ENCODE measurements around the gene ATL1.

The ATL1 gene

DNA sequence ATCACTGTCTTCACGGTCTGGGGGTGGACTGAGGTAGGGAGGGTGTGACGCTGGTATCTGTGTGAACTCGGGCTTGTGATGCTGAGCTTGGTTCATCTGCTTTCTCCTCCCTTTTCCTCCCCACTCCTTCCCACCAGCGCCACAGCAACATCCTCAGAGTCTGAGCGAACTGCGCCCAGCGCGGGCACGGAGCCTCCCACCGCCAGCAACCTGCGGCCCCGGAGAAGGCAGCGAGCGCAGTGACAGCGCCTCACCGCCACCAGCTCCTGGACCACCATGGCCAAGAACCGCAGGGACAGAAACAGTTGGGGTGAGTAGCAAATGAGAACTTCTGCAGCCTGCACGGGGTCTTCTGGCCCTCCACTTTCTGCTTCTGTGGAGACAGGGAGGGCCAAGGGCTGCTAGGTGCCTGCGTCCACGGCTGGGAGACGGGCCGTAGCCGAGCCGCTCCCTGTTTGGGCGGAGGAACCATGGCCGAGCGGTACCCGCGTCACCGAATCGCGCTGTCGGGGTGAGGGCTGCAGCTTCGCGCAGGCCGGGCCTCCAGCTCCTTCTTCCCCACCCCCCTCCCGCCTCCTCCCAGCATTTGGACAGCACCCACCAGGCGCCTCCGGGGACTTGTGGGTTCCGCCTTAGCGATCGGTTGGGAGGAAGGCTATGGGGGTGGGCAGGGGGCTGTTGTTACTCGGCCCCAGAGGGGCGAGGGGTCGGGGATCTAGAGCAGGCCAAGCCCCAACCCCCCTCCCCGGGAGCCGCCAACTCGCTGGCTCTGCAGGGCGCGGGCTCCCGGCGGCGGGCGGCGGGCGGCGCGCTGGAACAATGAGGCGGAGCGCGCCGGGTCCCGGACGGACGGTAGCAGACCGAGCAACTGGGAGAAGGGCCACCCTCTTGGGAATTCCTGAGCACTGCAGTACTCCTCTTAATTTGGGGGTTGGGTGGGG, at the start of gene ATL1:
TSS of gene ATL1 (plus strand) at position 156 of the 941 bp plus-strand sequence. CDS start at position 277, 121 bp downstream.
- peak; percentile 93 for DNase-seq

DNA sequence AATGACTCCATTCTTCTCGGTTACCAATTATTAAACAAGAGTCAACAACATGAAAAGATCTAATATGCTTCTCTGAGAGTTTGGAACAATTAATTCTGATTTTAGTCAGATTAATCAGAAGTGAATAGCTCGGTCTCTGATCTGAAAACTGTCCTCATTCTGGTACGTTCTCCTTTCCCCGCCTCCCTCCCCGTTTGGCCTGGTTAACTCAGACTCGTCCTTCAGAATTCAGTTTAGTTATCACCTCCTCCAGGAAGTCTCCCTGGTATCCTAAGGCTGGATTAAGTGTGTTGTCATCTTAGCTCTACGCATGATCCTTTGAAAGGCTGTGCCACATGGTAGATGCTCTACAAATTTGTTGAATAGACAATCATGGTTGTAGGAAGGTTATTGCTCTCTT, 49.8 kb upstream of the ATL1 start:
- no peak for DNase-seq

DNA sequence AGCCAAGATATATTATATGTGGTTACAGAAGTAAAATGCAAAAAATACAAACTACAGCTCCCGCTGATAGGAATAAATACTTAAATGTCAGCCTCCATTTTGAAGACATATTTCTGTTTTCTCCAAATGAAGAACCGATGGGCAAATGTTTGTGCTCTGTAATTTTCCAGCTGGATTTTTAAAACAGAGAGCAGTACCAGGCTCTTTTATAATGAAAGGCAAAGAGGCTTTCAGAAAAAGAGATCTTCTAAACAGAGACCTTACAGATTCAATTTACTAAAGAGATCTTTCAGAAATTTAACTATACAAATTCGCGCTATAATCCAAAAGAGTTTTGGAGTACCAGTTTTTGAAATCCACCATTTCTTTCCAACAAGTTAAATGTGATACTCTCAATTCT, 47.5 kb upstream of the ATL1 start:
- no peak for DNase-seq

DNA sequence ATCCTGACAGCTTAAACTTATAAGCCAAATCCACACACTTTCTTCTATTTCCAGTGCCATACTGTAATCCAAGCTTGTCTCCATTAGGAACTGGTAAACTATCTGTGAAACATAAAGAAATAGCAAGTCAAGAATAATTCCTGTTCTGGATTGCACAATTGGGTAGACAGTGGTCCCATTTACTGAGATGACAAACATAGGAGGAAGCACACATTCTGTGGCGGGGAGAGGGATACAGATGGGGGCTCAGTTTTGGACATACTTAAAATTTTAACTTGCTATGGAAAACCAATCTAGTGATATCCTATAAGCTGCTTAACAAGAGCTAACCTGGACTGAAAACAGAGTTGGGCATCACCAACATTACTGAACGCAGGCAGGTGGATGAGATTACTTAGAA, 43.9 kb upstream of the ATL1 start:
- no peak for DNase-seq

DNA sequence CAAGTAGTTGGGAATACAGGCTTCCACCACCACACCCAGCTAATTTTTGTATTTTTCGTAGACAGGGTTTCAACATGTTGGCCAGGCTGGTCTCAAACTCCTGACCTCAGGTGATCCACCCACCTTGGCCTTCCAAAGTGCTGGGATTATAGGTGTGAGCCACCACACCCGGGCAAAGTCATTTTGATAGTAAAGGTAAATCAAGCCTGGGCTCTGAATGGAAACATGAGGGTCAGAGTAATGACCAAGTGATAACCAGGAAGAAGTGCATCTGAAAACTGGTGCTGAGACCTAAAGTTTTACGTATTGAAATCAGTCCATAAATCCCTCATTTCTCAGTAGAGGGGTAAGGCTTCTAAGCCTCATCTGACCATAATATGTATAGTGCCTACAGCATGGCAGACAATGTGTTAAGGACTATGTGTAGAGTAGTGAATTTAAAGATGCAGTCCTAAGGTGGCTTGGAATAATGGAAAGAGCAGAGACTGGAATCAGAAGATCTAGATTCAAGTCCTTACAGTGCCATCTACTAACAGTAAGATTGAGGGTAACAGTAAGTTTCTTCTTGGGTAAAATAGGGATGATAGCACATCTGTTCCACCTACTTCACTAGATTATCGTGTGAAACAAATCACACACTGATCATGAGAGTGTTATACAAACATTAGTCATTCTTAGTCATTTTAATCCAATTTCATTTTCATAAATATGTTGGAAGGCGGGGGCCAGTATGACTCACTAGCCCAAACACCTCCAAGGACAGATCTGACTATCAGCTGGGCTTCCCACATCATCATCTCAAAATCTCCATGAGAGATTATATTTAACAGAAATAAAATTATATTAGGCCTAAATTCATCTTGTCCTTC, 38.8 kb upstream of the ATL1 start:
- DNase-seq = no peak

DNA sequence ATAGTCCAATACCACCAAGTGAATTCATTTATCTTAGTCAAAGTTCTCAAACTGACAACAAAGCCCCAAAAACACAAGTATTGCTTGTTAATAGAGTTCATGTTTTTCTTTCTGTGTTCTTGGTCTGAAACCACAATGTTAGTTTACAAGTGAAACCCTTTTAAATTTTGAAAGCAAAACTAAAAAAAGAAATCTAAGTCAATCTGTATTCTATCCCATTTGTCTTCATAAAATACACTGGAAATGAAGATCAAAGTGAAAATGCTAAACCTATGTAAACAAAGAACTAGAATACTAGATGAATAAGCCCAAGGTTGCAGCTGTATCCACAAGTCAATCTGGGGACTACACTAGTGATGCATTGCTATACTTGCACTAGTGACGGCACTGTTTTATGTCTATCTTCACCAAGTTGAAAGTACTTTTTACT, 38.0 kb upstream of the ATL1 start:
- DNase-seq = no peak

DNA sequence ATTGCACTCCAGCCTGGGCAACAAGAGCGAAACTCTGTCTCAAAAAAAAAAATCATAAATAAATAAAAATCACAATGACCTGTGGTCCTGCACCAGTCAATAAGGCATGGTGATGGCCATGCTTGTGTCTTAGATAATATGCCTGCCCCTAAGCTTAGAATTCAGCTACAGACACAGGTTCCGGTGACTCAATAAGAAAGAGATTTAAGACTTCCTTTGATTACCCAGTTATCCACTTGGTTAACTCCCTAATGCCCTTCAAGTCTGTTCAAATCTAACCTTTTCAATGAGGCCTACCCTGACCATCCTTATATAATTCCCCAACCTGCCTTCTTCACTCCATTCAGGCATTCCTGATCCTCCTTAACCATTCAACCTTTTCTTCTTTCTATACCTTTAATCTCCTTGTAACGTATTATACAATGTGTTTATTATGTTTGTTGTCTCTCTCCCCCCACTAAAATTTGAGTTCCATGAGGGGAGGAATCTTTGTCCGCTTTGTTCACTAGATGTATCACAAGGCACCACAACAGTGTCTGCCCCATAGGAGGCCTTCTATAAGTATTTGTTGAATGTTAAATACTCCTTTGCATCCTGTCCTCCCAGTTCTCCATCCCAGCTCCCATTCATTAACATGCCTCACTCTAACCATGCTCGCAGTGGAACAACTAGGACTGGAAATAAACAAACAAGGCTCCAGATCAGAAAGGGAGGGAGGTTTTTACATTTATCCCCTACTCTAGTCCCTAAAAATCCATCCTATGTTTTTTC, 36.5 kb upstream of the ATL1 start:
- no peak for DNase-seq

DNA sequence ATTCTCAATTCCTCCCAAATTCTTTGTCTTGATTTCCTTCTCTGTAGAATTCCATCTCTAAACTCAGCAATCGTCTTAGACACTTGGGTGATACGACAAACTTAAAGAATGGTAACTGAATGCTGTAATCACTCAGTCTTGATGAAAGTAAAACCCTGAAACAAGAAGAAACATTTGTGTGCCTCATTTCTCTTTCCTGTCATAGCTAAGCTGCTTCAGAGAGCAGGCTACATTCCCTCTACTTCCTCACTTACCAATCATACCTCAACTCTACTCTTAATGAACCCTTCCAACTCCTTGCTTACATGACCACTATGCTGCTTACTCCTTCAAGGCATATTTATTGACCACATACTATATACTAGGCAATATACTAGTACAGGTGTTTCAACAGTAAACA, 35.9 kb upstream of the ATL1 start:
- no peak for DNase-seq

DNA sequence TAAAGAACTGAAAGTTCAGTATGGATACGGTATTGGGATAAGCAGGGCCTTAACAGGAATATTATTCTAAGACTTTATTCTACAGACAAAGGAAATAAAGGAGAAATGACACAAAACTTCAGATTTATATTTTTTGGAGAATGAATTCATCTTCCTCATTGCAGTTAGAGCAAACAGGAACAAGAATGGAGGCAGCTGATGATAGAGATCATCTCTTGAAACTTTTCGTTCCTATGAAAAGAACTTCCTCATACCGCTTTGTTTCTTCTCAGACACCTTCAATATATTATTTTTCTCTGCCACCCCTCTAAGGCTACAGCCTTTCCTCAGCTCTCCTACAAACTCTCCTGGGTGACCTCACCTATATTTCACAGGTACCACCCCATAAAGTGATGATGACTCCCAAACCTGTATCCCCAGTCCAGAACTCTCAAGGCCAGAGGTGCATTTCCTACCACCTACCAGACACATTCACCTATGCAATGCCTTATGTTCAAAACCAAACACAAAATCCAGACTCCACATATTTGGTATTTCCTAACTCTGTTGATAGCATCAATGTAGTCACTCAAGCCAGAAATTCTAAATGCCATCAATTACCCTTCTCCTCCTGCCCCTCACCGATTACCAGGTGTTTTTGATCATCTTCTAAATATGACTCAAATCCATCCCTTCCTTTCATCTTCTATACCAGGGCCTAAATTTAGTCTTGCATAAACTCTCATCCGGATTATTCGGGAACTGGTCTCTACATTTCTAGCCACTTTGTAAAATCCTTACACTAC, 35.0 kb upstream of the ATL1 start:
- DNase-seq = no peak

DNA sequence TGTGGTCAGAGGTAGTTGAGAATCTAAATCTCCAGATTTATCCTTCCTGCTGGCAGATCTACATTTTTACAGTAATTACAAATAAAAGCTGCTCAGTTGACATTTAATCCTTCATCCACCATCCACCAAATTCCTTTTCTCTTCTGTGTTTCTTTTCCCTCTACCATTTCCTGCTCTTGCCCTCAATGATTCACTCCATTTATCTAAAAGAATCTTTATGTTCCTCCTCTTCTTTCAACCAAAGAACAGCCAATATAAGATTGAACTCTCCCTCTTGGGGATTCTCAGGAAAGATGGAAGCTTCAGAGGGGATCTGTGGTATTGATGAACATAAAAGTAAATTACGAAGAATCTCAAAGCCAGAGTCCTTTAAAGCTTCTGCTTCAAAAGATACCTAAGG, 31.9 kb upstream of the ATL1 start:
- no peak for DNase-seq

DNA sequence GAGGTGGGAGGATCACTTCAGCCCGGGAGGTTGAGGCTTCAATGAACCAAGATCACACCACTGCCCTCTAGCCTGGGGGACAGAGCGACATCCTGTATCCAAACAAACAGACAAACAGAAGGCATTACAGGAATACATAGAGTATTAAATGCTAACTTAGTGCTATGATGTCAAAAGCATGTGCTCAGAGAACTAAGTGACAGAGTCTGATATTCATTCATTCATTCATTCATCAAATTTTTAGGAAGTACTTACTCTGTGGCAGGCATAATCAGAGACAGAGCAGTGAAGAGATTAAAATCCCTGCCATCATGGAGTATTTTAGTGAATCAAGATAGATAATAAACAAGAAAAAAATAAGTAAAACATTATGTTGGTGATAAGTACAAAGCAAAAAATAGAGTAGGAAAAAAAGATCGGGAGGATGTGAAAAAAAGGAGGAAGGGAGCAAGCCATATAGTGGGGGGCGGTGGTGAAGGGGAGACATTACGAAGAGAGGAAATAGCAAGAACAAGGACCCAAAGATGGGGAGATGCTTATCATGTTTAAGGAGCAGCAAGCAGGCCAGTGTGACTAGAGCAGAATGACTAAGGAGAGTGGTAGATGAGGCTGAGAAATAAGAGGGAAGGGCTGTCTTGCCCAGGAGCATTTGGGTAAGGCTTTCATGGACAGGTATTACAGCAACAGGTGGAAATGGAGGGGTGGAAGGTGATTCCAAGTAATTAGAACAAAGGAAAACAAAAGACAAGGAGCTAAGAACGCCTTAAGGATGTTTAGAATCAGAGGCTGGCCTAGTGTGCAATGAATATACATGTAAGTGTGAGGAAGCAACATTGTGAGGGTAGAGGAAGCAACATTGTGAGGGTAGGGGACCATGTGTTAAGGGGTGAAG, 30.4 kb upstream of the ATL1 start:
- no peak for DNase-seq

DNA sequence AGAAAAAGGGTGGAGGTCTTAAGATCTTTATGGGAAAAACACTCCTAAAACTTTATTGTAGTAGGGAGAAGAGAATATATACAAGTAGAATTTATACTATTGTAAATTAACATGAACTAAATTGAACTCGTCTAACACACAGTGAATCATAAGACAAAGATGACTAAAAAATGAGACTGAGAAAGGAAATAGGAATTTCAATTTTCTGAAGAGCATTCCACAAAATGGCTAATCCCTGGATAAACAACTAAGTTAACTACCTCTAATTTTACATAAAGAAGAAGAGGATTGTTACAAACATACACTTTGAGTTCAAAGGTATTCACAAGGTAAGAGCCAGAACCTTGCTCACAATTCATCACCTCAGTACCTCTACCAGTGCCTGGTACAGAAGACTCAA, 29.6 kb upstream of the ATL1 start:
- DNase-seq = no peak

DNA sequence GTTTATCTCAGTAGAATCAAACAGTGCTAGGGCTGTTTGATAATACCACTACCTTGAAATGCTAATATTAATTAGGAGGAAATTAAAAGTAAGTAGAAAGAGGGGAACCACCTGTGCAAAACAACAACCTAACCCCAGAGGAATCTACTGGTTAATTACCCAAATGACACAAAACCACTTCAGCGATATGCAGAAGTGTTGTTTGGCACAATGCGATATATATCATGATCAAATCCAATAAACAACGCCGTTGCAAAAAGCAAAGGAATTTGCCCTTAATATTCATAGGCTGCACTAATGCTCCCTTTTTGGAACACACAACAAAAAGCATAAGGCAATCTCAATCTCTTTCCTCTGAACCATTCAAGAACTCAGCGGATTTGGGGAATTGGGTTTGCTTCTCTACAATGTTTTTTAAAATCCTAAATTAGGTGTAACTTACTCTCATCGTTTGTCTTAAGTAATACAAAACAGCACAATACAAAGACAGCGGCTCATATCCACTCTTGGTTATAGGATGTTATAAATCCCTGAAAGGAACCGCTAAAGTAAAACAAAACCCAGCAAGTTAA, 29.1 kb upstream of the ATL1 start:
- no peak for DNase-seq

DNA sequence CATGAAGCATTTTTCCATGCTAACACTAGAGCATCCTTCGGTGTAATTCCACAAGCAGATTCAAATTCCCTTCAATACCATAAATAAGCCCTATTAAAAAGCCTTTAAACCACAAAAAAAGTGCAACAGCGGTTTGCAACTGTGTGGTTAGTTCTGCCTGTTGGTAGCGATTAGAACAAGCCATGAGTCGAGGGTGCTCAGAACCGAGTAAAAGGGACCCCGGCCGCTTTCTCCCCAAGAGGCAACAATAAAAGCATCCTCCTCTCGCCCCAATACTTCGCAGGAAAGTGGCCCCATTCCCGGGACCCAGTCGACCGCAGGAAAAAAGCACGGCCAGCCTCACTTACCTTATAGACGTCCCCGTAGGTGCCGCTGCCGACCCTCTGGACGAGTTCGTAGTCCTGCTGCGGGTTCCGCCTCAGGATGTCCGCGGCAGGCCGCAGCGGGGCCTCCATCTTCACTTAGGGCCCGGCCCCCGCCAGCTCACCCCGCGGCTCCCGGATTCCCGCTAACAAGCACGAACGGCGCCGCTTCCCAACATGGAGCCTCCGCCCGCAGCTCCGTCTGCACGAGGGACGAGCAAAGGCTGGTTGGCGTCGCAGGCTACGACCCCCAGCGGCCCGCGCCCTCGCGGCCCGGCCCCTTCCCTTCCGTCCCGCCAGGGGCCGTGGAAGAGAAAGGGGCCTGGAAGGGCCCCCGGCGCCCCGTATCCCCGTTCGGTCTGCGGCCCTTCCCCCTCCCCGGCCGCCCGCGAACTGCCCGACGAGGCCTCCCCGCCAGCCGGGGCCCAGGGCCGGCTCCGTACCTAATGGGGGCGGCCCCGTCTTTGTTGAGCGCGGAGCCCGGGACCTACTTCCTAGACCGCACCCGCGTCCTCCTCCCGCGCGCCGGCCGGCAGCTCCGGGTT, 28.1 kb upstream of the ATL1 start:
- DNase-seq = peak; percentile 88

DNA sequence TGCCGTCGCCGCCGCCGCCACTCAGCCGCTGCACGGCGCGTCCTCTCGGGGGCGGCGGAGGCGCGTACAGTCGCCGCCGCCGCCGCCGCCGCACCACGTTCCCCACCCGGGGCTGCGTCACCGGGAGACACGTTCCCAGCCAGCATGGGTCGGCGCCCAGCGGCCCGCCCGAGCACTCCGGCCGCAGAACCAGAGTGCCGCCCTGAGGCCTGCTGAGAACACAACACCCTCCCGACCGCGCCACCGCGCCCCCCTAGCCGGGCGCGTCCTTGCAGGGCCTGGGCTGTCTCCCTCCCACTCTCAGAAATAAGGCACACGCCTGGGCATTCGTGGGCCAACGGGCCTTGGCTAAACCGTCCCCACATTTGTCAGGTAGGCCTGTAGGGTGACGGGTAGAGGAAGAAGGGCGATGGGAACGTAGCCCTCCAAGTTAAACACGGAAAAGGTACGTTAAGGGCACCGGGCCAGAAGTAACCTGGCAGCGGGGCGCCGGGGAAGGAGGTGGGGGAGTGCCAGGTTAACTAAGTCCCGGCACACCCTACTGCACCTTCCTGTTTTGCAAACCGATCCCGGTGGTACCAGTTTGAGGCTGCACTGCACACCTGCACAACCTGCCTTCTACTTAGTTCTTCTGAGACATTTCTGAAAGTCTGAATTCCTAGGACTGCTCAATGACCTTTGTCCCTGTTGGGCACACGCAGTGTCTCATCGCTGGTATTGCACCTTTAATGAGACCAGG, 27.3 kb upstream of the ATL1 start, which contains the start of gene MAP4K5:
TSS of gene MAP4K5 (minus strand) at position 68 of the 739 bp plus-strand sequence. CDS start 520 bp downstream, outside the sequence.
- peak; percentile 96 for DNase-seq

DNA sequence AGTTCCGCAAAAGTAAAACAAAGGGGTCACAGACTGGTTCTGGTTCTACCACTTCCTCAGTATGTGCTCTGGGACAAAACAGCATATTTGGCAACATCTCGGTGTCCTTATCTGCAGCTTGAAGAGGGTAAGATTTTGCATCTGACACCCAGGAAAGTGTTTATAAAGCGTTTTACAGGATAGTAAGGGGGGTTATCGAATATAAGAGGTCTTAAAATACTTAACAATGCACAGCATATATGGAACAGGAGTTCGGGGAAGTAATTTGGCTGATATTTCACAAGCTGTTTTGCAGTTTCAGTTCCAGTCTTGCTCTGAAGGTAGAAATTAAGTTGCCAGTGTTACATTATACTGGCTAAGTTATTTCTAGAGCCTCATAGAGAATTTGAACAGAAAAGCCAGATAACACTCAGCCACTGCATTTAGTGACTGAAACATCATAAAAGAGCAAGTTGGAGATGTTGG, 26.7 kb upstream of the ATL1 start:
- no peak for DNase-seq

DNA sequence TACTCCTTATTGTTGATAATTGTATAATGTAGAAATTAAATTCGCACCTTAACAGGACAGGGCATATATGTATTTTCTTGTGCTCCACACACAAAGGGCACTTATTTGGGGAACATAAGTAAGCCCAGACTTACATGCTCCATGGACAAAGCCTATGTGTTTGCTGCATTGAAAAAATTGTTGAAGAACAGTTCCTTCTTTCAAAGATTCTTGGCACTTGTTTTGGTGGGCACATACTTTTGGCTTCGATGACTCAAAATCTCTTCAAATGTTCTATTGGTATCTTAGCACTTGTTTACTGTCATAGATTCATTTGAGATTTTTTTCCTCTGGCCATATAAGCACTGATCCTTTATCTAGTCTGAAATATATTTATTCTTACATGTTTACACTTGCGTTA, 26.1 kb upstream of the ATL1 start:
- DNase-seq = no peak

DNA sequence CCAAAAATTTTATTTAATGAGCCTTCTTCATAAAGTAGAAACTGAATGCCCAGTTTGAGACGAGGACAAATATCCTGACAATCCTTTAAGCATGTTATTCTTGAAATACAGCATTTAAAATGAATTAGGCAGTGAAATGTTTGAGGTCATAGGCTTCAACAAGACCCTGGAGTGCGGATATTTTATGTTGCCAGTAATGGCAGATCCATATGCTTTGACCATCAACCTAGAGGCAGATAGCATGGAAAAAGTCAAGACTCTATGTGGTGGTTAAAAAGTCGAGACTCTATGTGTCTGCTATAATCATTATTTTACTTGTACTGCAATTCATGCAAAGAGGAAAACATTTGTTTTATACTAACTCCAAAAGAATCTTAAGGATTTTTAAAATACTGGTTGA, 25.5 kb upstream of the ATL1 start:
- DNase-seq = no peak

DNA sequence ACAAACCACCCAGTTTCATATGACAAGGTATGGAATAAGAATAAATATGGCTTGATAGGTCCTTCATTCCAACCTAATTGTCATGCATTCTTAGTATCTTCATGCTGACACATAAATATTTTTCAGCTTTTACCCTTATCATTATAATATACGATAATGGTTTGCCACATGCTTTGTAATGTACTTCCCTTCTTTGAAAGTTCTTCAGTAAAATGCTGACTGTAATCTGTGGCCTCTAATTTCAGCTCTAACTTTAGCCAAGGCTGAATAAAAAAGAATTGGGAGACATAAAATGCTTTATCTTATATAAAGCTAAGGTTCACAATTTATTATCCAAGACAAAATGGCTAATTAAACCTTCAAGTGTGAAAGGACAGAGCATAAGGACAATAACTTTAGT, 24.9 kb upstream of the ATL1 start:
- DNase-seq = no peak
